ENCODE data around the gene ACKR2.
"Not testable (repeated sequence)": the region's sequence is repeated elsewhere in the genome, so short reads cannot be mapped to it uniquely, and the experiment has no call there.

The ACKR2 gene

DNA sequence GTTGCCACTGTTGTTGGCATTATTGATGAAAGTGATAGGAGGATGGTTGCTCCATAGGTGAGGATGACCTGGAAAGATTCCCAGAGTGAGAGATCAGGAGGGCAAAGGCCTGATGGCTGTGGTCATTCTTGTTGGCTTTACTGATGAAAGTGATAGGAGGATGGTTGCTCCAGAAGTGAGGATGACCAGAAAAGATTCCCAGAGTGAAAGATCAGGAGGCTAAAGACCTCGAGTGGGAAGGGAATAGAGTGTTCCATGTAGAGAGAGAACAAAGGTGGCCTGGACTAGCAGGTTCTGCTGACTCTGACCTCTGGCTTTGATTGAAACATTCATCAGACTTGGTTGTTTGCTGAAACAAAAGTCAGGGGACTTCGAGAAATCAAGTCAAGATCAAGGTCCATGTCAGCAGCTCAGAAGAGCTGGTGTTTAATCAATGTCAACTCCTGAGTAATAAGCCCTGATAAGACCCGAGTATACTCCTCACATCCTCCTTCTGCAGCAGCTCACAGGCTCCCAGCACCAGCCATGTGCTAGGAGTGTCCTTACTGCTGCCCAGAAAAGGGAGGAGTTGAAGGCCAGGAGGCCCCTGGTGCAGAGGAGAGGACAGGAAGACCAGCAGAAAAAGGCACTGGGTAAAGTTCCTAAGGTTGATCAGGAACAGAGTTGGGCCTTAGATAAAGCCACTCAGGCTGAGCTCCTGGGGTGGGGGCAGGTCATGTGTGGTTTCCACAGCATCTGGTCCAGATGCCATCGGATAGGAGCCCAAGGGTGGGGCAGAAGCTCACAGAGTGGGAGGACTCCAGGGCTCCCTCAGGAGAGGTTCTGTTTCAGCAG is 46.5 kb downstream of the ACKR2 start:
- no peak for DNase-seq (ENCODE audit: low spot score)

GRCh38 chr3:42856544-42856943 is 47.3 kb downstream of the ACKR2 start:
- no peak for DNase-seq (ENCODE audit: low spot score)

GRCh38 chr3:42864321-42864950 is 55.2 kb downstream of the ACKR2 start:
- no peak for DNase-seq (ENCODE audit: low spot score)

GRCh38 chr3:42865256-42865655 is 56.0 kb downstream of the ACKR2 start:
- no peak for DNase-seq (ENCODE audit: low spot score)

DNA sequence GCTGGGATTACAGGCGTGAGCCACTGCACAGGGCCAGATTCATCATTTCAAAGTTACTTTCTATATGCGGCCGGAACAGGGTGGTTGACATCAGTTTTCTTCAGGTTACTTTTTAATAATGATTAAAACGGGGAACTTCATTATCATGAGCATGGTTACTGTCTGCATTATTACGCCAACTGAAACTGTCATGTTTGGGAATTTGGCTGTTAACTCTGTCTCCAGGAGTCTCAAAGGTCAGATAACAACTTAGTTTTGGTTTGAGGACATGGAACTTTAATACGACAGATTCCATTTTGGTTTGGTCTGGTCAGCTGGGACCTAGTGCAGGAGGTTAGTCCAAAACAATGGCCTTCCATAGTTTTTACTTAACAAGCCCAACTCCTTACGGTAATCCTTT is 57.9 kb downstream of the ACKR2 start:
- no peak for DNase-seq (ENCODE audit: low spot score)

DNA sequence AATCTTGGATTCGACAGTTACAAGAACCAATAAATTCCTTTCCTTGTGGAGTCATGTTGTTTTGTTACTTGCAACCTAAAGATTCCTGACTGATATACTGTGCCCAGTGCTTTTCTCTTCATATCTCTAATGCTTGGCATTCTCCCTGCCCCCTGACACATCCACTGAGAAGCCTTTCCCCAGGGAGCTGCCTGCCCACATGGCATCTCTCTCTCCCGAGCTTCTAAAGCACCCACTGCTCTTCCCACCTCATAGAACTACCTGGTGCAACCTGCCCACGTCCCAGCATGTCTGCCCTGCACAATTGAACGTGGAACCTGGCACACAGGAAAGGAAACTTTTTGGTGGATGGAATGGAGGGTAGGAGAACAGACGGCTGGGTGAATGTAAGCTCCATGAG is 59.6 kb downstream of the ACKR2 start:
- no peak for DNase-seq (ENCODE audit: low spot score)

DNA sequence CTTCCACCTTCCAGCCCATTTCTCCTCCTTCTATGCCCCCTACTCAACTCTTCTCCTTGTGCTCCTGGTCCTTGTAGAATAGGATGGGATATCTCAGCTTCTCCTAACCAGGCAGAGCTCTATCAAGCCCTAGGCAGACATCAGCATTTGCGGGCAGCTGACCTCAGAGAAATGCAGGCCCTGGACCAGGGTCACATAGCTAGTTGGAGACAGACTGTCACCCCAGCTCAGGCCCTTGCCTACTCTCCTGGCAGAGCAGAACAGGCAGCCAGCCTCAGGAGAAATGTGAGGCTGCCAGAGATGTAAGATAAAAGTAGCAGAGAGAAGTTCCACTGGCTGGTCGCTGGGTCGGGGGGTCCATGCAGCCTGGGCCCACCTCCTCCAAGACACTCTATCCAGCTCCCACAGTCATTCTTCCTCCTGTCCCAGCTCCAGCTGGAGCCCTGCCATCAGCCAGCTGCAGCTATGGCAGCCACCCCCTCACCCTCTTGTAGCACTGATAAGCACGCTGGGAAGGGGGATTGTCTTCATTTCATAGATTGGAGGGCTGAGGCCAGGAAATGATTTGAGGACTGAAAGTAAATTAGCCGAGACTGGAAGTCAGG is 62.4 kb downstream of the ACKR2 start:
- no peak for DNase-seq (ENCODE audit: low spot score)

GRCh38 chr3:42872718-42873117 is 63.5 kb downstream of the ACKR2 start:
- no peak for DNase-seq (ENCODE audit: low spot score)

DNA sequence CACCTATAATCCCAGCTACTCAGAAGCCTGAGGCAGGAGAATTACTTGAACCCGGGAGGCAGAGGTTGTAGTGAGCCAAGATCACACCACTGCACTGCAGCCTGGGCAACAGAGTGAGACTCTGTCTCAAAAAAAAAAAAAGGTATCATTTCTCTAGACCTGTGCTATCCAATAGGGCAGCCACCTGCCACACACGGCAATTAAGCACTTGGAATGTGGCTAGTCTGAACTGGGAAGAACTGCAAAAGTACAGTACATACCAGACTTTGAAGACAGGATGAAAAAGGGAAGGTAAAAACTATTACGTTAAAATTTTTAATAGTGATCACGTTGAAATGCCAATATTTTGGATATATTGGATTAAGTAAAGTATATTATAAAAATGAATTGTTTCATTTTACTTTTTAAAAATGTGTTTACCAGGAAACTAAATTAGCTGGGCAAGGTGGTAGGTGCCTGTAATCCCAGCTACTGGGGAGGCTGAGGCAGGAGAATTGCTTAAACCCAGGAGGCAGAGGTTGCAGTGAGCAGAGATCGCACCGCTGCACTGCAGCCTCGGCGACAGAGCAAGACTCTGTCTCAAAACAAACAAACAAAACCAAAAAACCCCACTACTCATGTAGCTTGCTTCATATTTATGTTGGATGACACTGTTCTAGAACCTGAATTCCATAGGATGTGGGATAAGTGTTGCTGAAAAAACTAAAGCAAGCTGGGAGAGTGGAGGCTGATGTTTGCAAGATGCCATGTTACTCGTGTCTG is 64.2 kb downstream of the ACKR2 start:
- DNase-seq (ENCODE audit: low spot score): no peak

DNA sequence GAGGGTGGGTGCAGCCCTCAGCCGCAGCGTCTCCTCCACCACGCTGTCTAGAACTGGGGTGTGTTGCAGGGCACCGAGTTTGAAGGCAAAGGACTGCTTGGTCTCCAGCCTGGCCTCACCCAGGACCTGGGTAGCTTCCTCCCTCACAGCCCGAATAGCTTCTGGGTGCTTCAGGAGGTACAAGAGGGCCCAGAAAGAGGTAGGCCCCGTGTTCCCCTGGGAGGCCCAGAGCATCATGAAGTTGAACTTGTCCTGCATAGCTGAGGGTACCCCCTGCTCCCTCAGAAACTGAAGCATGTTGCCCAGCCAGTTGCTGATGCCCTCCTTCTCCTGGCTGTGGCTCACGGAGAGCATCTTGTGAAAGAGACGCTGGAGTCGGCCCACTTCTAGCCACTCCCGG is 65.5 kb downstream of the ACKR2 start:
- DNase-seq (ENCODE audit: low spot score): no peak

DNA sequence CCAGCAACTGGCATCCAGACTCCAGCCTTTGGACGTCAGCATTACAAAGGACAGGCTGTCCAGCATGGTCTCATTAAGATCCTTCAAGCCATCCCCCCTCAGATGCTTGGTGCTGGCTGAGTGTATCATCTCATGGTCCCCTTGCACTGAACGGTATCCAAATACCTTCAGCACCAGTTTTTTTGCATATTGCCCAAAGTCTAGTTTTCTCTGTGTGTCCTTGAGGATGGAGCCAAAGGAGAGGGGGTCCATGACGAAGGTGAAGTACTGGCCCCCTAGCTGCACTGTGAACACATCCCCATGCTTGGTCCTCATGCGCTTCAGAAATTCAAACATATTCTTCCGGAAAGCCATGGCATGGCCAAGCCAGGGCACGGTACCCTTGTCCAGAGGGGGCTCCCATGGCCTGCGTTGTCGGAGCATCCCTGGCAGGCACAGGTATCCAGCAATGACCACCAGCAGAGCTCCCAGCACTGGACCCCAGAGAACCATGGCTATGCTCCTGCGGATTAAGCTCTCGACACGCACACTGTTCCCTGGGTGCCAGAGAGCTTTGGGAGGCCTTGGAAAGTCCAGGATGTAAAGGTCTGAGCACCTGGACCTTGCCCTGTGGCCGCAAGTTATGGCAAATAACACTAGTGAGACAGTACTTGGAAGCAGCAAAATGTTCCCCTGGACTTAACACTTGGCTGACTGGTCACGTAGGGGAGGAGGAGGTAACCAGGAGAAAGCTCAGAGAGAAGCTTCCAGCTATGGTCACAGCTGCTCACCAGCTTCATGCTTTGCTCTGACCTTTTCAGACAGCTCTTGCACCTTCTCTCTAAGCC is 66.3 kb downstream of the ACKR2 start, which contains the start of gene CYP8B1:
Gene CYP8B1 (minus strand): TSS at position 555 of the 827 bp plus-strand sequence. CDS start 63 bp downstream, at position 492.
- no peak for DNase-seq (ENCODE audit: low spot score)

GRCh38 chr3:42876401-42876800 is 67.2 kb downstream of the ACKR2 start:
- DNase-seq (ENCODE audit: low spot score): no peak

GRCh38 chr3:42876940-42877720 is 67.9 kb downstream of the ACKR2 start:
- DNase-seq (ENCODE audit: low spot score): no peak

GRCh38 chr3:42877881-42878280 is 68.6 kb downstream of the ACKR2 start:
- no peak for DNase-seq (ENCODE audit: low spot score)

- DNase-seq (ENCODE audit: low spot score): no peak
These were observed 70.9 kb downstream of the ACKR2 start for GRCh38 chr3:42880183-42880582.

- peak; percentile 71 for DNase-seq (ENCODE audit: low spot score)
These were observed 71.6 kb downstream of the ACKR2 start for GRCh38 chr3:42880601-42881451.

DNA sequence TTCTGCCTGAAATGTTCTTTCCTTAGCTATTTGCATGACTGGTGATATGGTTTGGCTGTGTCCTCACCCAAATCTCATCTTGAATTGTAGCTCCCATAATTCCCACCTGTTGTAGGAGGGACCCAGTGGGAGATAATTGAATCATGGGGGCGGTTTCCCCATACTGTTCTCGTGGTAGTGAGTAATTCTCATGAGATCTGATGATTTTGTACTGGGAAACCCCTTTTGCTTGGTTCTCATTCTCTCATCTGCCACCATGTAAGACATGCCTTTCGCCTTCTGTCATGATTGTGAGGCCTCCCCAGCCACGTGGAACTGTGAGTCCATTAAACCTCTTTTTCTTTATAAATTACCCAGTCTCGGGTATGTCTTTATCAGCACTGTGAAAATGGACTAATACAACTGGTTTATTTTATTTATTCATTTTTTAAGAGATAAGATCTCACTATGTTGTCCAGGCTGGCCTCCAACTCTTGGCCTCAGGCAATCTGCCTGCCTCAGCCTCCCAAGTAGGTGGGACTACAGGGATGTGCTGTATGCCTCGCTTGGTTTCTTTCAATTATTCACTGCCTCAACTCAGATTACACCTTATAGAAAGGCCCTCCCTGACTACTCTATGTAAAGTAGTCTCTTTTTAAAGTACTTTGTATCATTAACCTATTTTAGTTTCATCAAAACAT is 74.1 kb downstream of the ACKR2 start:
- not testable (repeated sequence) for DNase-seq (ENCODE audit: low spot score)

- DNase-seq (ENCODE audit: low spot score): no peak
These were observed 75.1 kb downstream of the ACKR2 start for GRCh38 chr3:42884324-42884723.

GRCh38 chr3:42886294-42886822 is 77.1 kb downstream of the ACKR2 start:
- no peak for DNase-seq (ENCODE audit: low spot score)

All from pons (tissue), 1 donor.